ENCODE results near the gene PIP5K1B. TPM values are rescaled to one million over a fixed set of nuclear protein-coding genes. Genes with fewer than 3 reads are reported as not detected.

Gene PIP5K1B
- total and polyA plus RNA-seq, 4 donors, result 0.09 to 30.9 (median 0.29) TPM

DNA sequence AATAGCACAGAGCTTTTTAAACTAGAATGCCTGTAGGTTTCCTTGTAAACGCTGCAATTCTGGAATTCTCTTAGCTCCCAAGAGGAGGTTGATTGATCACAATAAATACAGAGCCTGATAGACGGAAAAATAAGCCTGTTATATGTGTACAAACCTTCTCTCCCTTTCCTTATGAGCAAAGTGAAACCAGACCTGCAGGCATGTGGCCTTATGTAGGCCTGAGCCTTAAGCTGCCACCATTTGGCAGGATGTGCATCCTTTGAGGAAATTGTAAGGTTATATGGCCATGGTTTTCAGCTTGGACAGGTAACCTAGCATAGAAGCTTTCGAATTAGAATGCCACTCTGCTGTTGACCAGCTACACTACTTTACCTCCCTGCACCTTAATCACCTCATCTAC, 259.7 kb downstream of the PIP5K1B start:
- TF ChIP-seq SP1 (IDR thresholded peaks at IDR 0.05) (no peak), REST (IDR thresholded peaks at IDR 0.05) (no peak), RAD21 (IDR thresholded peaks at IDR 0.05) (no peak), EGR1 (IDR thresholded peaks at IDR 0.05; ENCODE audit: low read depth in 2 of 2) (no peak), NR2F2 (IDR thresholded peaks at IDR 0.05) (no peak), ATF3 (IDR thresholded peaks at IDR 0.05) (no peak), HNF4A (conservative IDR thresholded peaks at IDR 0.05) (no peak), TAF1 (conservative IDR thresholded peaks at IDR 0.05) (no peak), JUND (IDR thresholded peaks at IDR 0.05) (no peak), GABPA (IDR thresholded peaks at IDR 0.05 in 1 of 2, conservative IDR thresholded peaks at IDR 0.05 in 1 of 2) (no peak), FOXA1 (IDR thresholded peaks at IDR 0.05) (no peak), RXRA (IDR thresholded peaks at IDR 0.05) (no peak)
- TF ChIP-seq, protein P1, sequence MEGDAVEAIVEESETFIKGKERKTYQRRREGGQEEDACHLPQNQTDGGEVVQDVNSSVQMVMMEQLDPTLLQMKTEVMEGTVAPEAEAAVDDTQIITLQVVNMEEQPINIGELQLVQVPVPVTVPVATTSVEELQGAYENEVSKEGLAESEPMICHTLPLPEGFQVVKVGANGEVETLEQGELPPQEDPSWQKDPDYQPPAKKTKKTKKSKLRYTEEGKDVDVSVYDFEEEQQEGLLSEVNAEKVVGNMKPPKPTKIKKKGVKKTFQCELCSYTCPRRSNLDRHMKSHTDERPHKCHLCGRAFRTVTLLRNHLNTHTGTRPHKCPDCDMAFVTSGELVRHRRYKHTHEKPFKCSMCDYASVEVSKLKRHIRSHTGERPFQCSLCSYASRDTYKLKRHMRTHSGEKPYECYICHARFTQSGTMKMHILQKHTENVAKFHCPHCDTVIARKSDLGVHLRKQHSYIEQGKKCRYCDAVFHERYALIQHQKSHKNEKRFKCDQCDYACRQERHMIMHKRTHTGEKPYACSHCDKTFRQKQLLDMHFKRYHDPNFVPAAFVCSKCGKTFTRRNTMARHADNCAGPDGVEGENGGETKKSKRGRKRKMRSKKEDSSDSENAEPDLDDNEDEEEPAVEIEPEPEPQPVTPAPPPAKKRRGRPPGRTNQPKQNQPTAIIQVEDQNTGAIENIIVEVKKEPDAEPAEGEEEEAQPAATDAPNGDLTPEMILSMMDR (IDR thresholded peaks at IDR 0.05; ENCODE audit: low read depth, low read length, missing input control), result no peak
- TF ChIP-seq, protein P2, sequence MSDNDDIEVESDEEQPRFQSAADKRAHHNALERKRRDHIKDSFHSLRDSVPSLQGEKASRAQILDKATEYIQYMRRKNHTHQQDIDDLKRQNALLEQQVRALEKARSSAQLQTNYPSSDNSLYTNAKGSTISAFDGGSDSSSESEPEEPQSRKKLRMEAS (IDR thresholded peaks at IDR 0.05), result no peak
- TF ChIP-seq, protein P3, sequence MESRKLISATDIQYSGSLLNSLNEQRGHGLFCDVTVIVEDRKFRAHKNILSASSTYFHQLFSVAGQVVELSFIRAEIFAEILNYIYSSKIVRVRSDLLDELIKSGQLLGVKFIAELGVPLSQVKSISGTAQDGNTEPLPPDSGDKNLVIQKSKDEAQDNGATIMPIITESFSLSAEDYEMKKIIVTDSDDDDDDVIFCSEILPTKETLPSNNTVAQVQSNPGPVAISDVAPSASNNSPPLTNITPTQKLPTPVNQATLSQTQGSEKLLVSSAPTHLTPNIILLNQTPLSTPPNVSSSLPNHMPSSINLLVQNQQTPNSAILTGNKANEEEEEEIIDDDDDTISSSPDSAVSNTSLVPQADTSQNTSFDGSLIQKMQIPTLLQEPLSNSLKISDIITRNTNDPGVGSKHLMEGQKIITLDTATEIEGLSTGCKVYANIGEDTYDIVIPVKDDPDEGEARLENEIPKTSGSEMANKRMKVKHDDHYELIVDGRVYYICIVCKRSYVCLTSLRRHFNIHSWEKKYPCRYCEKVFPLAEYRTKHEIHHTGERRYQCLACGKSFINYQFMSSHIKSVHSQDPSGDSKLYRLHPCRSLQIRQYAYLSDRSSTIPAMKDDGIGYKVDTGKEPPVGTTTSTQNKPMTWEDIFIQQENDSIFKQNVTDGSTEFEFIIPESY (IDR thresholded peaks at IDR 0.05), result no peak
- no peak for DNase-seq (ENCODE audit: low spot score)
- H3K4me1 ChIP-seq (ENCODE audit: control insufficient read depth in 4 of 4, insufficient read depth in 4 of 4, low read length in 3 of 4), result no peaks in the 10 kb centered on the region
- H3K27me3 ChIP-seq (ENCODE audit: control insufficient read depth in 4 of 4, insufficient read depth in 4 of 4, low read length in 3 of 4), result peaks cover 0 to 2% (median 0%) of the 10 kb centered on the region in 4 donors
- H3K9ac ChIP-seq (ENCODE audit: low read depth in 1 of 2, low read length in 2 of 2), result no peak overlapping the region
- 76% methylated on average over 3 of the region's 3 CpGs for WGBS
- H3K36me3 ChIP-seq (ENCODE audit: control insufficient read depth in 4 of 4, insufficient read depth in 3 of 4, low read depth in 1 of 4, low read length in 3 of 4), result no peaks in the 10 kb centered on the region
- no peak overlapping the region for H3K27ac ChIP-seq (ENCODE audit: low read depth in 1 of 2, low read length in 2 of 2)
- no peak overlapping the region for H3K4me3 ChIP-seq (ENCODE audit: low read depth in 1 of 3, low read length in 3 of 3)
- no peaks in the 10 kb centered on the region for H3K9me3 ChIP-seq (ENCODE audit: control insufficient read depth in 4 of 4, low read length in 3 of 4)

DNA sequence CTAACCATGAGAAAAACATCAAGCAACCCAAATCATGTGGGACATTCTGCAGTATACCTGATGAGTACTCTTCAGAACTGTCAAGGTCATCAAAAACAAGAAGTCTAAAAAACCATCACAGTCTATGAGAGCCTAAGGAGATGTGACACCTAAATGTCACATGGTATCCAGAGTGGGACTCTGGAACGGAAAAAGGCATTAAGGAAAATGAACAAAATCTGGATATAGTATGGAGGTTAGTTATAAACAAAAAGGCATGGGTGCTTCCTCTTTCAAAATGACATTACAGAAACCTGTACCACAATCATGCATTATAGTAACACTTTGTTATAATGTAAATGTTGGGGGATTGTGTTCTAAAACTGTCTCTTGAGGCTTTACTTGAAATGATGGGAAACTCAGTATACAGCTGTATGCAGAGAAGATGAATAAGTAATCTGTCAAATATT, 261.5 kb downstream of the PIP5K1B start:
- H3K9ac ChIP-seq (ENCODE audit: low read depth in 1 of 2, low read length in 2 of 2), result no peak overlapping the region
- no peaks in the 10 kb centered on the region for H3K9me3 ChIP-seq (ENCODE audit: control insufficient read depth in 4 of 4, low read length in 3 of 4)
- H3K36me3 ChIP-seq (ENCODE audit: control insufficient read depth in 4 of 4, insufficient read depth in 3 of 4, low read depth in 1 of 4, low read length in 3 of 4), result no peaks in the 10 kb centered on the region
- no peak for DNase-seq (ENCODE audit: low spot score)
- no peak overlapping the region for H3K4me3 ChIP-seq (ENCODE audit: low read depth in 1 of 3, low read length in 3 of 3)
- H3K27ac ChIP-seq (ENCODE audit: low read depth in 1 of 2, low read length in 2 of 2), result no peak overlapping the region
- peaks cover 0 to 2% (median 0%) of the 10 kb centered on the region in 4 donors for H3K27me3 ChIP-seq (ENCODE audit: control insufficient read depth in 4 of 4, insufficient read depth in 4 of 4, low read length in 3 of 4)
- 87% methylated on average over 1 of the region's 1 CpG for WGBS
- H3K4me1 ChIP-seq (ENCODE audit: control insufficient read depth in 4 of 4, insufficient read depth in 4 of 4, low read length in 3 of 4), result no peaks in the 10 kb centered on the region
- TF ChIP-seq, protein P1 (IDR thresholded peaks at IDR 0.05; ENCODE audit: low read depth, low read length, missing input control), result no peak
- TF ChIP-seq RAD21 (IDR thresholded peaks at IDR 0.05), result no peak
- TF ChIP-seq, protein P2 (IDR thresholded peaks at IDR 0.05), result no peak
- no peak for TF ChIP-seq REST (IDR thresholded peaks at IDR 0.05)
- no peak for TF ChIP-seq GABPA (IDR thresholded peaks at IDR 0.05 in 1 of 2, conservative IDR thresholded peaks at IDR 0.05 in 1 of 2)
- TF ChIP-seq YY1 (IDR thresholded peaks at IDR 0.05), result no peak
- TF ChIP-seq SP1 (IDR thresholded peaks at IDR 0.05), result no peak
- no peak for TF ChIP-seq ATF3 (IDR thresholded peaks at IDR 0.05)
- TF ChIP-seq NR2F2 (IDR thresholded peaks at IDR 0.05), result no peak
